Stimulated activated CD4-positive, alpha-beta T cell treated with anti-CD3 and anti-CD28 coated beads, Interleukin-1b, Interleukin-23, amount 100 ng/mL, for 1 hour (primary cell): Measurements from ENCODE around the gene SOX8.
A peak's percentile ranks its signal among the peaks of the same experiment; 100 is the strongest.

ENCODE experiments used
- DNase-seq, 2 donors: peaks; one replicate each; pipeline ENCODE4 v3.0.0-alpha.2; 2020; ENCODE audit warnings: low read depth in 2 of 2

Gene SOX8

GRCh38 chr16:986925-987582 lies 5.5 kb downstream of the SOX8 start:
- DNase-seq: no peak

- no peak for DNase-seq
Observed at GRCh38 chr16:987906-988305, 6.3 kb downstream of the SOX8 start.

GRCh38 chr16:988471-989353 lies 7.1 kb downstream of the SOX8 start:
- no peak for DNase-seq

DNA sequence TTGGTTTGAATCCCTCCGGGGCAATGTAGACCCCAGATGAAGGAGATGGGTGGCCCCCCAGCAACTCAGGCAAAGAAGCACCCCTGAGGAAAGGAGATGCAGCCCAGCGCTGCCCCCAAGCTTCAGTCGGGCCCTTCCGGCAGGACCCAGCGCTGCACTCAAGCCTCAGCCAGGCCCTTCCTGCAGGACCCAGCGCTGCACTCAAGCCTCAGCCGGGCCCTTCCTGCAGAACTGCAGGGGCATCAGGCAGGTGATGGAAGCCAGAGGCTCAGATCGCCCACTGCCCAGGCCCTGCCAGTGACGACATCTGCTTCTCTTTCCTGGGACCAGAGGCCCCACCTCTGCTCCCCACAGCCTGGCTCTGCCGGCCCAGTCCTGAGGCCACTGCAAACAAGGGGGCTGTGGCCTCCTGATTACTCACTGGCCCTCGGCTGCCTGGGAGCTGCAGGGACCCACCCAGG lies 7.8 kb downstream of the SOX8 start:
- DNase-seq: no peak

GRCh38 chr16:990516-991291 lies 9.1 kb downstream of the SOX8 start:
- DNase-seq: no peak

- DNase-seq: no peak
Observed at GRCh38 chr16:991345-991744, 9.8 kb downstream of the SOX8 start.

DNA sequence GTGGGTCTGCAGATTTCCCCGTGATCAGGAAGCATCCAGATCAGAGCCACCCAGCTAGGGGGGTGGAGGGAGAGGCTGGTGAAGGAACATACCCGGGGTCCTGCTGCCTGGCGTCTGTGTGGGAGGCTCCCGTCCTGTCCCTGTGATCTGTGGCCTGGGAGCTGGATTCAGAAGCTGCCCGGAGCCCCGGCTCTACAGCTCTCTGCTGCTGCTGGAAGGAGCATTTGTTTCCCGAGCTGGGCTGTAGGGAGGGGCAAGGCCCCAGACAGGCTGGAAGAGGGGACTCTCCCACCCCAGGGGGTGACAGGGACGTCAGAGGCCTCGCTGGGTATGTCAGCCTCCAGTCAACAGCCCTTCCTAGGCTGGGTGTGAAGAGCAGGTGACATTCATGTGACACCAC lies 10.2 kb downstream of the SOX8 start:
- DNase-seq: no peak

DNA sequence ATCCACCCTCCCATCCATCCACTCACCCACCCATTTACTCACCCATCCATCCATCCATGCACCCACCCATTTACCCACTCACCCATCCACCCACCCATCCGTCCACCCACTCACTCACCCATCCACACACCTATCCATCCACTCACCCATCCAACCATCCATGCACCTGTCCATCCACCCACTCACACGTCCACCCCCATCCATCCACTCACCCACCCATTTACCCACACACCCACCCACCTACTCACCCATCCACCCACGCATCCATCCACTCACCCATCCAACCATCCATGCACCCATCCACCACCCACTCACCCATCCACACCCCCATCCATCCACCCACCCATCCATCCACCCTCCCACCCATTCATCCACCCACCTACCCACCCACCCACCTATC lies 12.2 kb downstream of the SOX8 start:
- DNase-seq: no peak

- no peak for DNase-seq
Observed at GRCh38 chr16:995087-995486, 13.5 kb downstream of the SOX8 start.

- DNase-seq: no peak
Observed at GRCh38 chr16:995783-996182, 14.2 kb downstream of the SOX8 start.

- no peak for DNase-seq
Observed at GRCh38 chr16:996681-997080, 15.1 kb downstream of the SOX8 start.

- peak; percentile 27 to 41 for DNase-seq
Observed at GRCh38 chr16:997440-998051, 16.0 kb downstream of the SOX8 start.

DNA sequence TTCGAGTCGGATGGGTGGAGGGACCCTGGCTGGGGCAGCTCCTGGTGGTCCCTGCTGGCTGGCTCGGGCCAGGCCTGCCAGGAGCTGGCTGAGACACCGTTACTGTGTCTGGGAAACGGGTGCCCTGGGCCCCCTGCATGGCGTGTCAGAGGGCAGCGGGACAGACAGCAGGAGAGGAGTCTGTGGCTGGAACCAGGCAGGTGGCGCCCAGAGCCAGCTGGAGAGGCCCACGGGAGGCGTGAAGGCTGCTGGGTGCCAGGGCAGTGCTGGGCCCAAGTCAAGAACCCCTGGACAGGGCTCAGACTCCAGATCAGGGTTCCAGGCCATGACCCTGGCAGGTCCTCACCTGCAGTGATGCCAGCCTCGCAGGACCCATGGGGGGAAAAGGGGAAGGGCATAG lies 16.6 kb downstream of the SOX8 start:
- DNase-seq: no peak

GRCh38 chr16:998615-999014 lies 17.0 kb downstream of the SOX8 start:
- DNase-seq: no peak

- DNase-seq: no peak
Observed at GRCh38 chr16:999677-1000076, 18.1 kb downstream of the SOX8 start.

DNA sequence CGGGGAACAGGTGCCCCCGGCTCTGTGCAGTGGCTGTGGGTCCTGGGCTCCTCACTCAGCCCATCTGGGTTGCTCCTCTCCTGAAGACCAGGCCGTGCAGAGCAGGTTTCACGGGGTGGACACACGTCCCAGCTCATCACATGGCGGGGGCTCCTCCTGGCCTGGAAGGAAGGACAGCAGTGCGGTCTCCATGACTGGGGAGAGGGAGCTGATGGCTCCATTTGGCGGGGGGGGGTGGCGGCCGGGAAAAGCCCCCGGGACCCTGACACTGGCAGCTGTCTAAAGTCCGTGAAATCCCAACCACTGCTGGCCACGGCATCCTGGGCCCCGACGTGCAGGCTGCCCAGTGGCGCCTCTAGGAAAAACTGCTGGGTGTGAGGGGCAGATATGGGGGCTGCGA lies 19.0 kb downstream of the SOX8 start:
- DNase-seq: no peak

DNA sequence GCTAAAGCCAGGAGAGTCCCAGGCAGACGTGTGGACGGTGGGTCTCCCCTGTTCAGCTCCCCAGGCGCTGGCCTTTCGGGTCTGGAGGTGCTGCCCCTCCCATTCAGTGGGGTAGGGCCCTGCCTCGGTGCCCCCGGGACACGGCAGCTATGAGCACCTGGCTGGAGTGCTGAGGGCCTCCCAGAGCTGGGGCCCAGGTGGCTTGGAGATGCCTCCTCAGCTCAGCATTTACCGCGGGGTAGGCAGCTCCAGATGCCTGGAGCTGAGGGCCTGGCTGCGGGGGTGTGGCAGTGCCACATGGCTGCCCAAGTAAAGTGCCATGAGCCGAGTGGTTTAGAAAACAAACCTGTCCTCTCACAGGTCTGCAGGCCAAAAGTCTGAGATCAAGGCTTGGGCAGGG lies 19.5 kb downstream of the SOX8 start:
- no peak for DNase-seq

DNA sequence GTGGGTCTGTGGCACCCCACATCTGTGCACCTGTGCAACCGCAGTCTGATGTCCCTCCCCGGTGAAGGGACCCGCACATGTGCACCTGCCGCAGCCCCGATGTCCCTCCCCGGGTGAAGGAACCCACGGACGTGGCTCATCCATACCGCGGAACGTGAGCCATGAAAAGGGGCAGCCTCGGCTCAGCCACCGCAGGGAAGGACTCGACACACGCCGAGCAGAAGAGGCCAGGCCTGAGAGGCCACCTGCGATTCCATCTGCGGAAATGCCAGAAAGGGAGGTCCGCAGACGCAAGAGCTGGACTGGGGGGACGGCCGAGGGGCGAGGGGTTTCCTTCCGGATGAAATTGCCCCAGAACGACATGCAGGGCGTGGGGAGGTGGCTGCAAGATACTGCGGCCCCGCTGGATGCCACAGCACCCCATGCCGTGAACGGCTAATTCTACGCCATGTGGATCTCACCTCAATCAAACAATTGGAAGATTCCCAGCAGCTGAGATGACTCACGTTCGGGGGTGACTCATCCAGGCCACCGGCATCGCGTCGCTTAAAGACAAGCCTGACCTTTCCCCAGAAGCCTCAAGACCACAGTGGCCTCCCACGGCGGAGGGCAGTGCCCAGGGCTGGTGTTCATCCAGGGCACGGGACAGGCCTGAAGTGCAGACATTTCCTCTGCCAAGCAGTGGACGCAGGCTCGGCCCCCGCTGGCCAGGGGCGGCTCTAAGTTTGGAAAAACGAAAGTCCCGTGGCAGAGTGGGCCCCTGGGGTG lies 21.0 kb downstream of the SOX8 start:
- DNase-seq: peak; percentile 36 to 59

- DNase-seq: no peak
Observed at GRCh38 chr16:1003391-1004347, 22.1 kb downstream of the SOX8 start.

DNA sequence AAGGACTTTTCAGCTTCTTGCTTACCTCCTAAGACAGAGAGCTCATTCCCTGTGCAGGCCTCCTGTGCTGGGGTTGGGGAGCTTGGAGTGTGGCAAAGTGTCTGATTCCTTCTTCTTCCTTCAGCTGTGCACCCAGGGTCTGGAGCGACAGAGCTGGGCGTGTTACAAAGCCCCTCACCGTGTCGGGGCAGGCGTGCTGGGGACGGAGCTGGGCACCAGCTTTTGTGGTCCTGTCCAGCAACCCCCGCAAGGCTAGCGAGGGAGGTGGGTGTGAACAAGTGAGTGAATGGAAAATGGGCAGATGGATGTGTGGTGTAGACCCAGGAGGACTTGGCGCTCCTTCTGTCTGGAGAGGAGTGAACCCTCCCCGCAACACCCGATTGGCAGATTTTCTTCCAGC lies 23.7 kb downstream of the SOX8 start:
- DNase-seq: no peak
